HG03571 (cell line): ENCODE measurements around the gene ADAR.

Experiments used
- ATAC-seq: cut with Tn5 transposase; IDR thresholded peaks from one replicate; pipeline ENCODE4 v1.9.1; 2021; ENCODE audit not compliant: unreplicated experiment

The ADAR gene

GRCh38 chr1:154586641-154587040, 21.3 kb downstream of the ADAR start:
- ATAC-seq: no peak

DNA sequence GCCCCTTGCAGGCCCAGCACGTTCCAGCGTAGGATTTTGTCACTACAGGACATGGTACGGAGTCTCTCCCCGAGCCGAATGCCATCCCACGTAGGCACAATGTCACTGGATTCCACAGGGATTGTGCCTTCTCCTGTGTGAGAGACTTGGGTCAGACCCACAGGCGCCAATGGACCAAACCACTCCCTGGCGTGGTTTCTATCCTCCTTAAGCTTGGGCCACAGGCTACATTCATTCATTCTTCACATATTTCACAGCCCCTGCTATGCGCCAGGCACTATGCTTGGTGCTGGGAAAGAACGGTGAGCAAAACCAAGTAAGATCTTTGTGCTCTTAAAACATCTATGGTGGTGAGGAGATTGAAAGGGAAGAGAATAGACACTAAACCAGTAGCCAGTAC, 21.8 kb downstream of the ADAR start:
- ATAC-seq: no peak

DNA sequence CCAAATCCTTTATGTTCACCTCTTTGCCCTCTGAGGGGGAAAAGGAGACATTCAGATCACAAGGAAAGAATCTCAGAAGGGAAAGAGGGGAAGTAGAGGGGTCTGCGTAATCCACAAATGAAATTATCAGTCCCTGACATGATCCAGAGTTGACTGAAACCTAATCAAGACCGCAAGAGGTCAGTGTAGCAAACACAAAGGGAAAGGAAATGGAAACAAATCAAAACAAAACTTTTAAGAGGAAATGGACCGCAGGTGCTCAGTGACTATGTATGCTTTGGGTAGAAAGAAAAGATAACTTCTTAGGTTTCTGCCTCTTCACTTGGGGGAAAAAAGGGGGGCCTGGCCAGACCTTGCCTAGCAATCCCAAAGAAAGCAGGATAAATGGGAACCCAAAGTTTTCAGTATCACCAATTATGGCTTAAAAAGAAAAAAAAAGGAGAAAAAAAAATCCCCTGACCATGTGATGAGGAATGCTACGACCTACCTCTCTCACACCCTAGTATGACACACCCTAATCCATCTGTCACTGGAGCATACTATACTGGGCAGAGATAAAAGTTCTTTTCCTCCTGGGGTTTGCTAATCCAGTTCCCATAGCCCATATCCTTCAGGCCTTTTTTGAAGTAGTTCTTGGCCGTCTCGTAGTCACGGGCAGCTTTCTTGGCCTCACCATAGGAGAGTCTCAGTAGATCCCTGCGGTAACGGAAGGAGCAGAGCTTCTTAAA, 23.6 kb downstream of the ADAR start:
- ATAC-seq: no peak

DNA sequence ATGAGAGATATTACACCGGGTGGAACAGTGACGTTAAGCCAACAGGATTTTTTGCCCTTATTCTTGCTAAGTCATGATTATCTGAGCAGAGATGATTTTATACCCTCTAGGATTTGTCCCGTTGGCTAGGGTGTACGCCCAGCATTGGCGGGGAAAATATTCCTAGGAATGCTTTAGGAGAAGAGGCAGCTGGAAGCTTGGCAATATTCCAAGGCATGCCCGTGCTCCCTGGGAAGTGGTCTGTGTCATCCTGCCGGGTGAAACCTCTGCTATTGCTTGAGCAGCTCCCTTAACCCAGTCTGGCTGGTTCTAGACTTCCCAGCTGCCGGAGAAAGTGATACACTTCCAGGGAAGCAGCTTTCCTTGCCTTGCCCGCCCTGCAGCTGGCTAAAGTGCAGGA, 24.2 kb downstream of the ADAR start:
- no peak for ATAC-seq

DNA sequence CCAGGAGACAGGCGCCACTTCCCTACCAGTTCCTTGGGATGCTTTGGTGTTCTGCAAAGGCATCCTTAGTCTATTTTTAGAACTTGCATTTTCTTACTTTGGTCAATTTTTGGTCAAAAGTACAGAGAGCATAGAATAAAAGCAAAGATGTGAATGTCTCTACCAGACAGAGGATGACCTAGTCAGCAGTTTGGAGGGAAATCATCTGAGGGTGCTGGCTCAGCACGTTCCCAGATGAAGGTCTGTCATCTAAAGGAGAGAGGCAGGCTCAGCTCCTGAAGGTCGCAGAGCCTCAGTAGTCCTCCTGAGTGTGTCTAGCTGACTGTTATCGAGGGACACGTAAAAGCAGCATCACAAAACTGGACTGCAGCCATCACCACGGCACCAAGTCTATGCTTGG, 25.1 kb downstream of the ADAR start:
- ATAC-seq: no peak

DNA sequence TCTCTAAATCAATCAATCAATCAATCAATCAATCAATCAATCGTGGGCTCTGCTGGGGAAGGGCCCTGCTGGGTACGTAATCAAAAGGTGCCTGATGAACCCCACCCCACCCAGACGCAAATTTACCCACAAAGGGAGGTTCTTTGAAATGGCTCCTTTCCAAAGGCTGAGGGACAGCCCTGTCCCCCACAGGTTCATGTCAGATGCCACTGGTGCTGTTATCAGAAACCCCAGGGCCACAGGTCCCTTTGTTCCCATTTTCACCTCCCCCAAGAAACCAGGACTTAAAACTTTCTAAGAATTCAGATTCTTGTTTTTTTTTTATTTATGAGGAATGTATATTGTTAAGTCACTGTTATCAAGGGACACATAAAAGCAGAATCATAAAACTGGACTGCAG, 26.2 kb downstream of the ADAR start:
- ATAC-seq: no peak

GRCh38 chr1:154579374-154579773, 28.6 kb downstream of the ADAR start:
- ATAC-seq: no peak

DNA sequence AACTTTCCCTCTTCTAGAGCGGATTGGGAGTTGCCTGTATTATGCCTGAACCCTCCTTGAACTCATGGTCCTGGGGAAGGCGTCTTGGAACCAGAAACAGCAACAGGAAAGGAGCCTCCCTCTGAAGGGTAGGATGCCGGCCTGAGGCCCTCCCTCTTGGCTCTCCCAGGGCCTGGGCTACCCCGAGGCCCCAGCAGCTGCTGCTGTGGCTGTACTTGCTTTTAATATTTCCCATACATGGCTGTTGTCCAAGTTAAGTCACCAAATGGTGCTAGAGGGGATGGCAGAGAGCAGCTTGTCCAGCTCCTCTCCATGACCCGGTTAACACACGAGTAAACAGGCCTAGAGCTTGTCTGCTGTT, 29.9 kb downstream of the ADAR start:
- ATAC-seq: no peak

- ATAC-seq: no peak
Observed at GRCh38 chr1:154577346-154578057, 30.5 kb downstream of the ADAR start.

- ATAC-seq: no peak
Observed at GRCh38 chr1:154575951-154576566, 31.9 kb downstream of the ADAR start.

DNA sequence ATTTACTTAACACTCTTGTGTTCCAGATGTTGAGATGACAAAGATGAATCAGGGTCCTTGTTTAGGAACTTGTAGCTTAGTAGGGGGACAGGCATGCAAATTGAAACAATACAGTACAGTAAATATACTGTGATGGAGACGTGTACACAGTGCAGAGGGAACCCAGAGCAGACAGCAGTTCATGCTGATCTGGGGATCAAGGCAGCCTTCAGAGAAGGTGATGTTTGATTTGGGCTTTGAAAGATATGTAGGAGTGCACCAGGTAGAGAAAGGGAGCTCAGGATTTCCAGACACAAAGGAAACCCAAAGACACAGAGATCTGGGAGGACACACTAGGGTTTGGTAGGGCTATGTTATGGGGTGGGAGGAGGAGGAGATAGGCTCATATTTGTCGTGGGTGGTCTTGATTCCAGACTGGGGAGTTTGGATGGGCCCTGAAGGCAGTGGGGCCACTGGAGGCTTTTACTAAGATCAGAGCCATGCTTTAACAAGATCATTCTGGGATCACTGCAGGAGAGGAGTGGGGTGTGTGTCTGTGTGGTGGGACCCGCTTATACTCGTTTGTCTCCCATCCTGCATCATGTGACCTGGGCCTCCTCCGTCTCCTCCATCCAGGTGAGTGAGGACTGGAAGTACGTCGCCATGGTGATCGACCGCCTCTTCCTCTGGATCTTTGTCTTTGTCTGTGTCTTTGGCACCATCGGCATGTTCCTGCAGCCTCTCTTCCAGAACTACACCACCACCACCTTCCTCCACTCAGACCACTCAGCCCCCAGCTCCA, 32.6 kb downstream of the ADAR start:
- ATAC-seq: no peak

DNA sequence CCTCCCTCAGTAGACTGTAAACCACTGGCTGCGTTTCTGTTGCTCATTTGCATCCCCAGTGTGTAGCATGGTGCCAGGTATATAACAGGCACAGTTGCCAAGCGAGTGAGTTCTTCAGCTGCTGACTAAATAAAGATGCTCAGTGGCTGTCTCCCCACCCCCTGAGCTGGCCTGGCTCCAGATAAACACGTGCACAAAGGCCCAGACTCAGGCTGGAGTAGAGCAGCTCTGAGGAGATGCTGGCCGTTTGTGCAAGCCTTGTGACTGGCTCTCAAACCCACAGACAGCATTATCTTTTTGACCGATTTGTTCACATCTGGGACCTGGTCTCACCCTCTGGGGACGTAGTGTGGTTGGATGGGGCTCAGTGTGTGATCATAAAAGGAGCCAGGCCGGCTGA, 33.3 kb downstream of the ADAR start:
- ATAC-seq: no peak

GRCh38 chr1:154573168-154573510, 34.8 kb downstream of the ADAR start:
- ATAC-seq: no peak

- no peak for ATAC-seq
Observed at GRCh38 chr1:154572468-154573167, 35.4 kb downstream of the ADAR start.

DNA sequence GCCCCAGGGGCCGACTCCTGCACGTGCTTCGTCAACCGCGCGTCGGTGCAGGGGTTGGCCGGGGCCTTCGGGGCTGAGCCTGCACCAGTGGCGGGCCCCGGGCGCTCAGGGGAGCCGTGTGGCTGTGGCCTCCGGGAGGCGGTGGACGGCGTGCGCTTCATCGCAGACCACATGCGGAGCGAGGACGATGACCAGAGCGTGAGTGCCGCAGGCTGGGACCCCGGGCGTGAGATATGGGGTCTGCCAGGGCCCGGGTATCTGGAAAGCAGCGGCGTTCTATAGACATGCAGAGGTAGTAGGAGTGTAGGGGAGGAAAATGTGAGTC, 36.1 kb downstream of the ADAR start:
- ATAC-seq: no peak

GRCh38 chr1:154571244-154571963, 36.6 kb downstream of the ADAR start:
- ATAC-seq: no peak

DNA sequence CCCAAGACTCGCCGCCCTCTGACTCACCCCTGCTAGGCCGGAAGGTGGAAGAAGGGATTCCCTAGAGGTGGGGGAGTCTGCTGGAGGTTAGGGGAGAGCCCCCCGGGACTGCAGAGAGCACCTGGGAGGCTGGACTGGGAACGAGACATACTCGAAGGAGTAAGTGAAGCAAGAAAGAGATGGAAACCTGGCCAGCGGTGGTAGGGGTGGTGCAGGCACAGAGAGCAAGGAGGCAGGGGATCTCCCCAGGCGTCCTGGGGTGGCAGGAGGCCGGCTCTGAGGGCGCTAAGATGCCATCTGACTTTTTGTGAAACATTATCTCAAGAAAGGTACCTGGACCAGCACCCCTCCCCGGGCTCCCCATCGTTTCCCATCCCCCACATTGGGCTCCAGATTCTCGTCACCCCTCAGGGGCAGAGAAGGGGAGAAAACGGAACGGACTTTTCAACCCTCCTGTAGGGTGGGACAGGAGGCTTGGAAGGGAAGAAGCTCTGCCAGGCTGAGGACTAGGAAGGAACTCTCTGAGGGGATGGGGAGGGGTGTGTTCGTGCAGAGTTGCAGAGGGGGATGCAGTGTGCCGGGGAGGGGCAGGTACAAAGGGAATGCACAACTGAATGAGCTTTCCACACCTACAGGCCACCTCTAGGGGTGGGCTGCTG, 39.7 kb downstream of the ADAR start:
- no peak for ATAC-seq

- no peak for ATAC-seq
Observed at GRCh38 chr1:154567386-154568156, 40.4 kb downstream of the ADAR start, which contains the start of gene CHRNB2. CHRNB2 (plus strand) TSS chr1:154567778; CDS start chr1:154568045, 267 bp downstream.

- ATAC-seq: no peak
Observed at GRCh38 chr1:154565876-154566275, 42.1 kb downstream of the ADAR start.
